Gastrocnemius medialis (tissue), 4 donors: Measurements from ENCODE around the gene UGT1A1. TPM values are rescaled to one million over a fixed set of nuclear protein-coding genes. Genes with fewer than 3 reads are reported as not detected.

ENCODE experiments used
- ATAC-seq, 2 donors: fragments of 150-250 bp; one replicate each; pipeline ENCODE4 v1.9.1; 2016
- DNase-seq, 2 donors: peaks; one replicate each; pipeline ENCODE4 v3.0.0-alpha.2; 2019
- H3K27ac ChIP-seq, 4 donors: fragments of 200-600 bp; sonication (generic); 1 replicate in 1 of 4; 2 replicates in 3 of 4; pipeline ENCODE4 v1.5.1; 2016 to 2018; ENCODE audit warnings: mild to moderate bottlenecking in 2 of 4, moderate library complexity in 1 of 4
- H3K27me3 ChIP-seq, 3 donors: fragments of 200-600 bp; sonication (generic) in 2 of 3; 1 replicate in 1 of 3; 2 replicates in 2 of 3; pipeline versions ENCODE4 v1.5.1 to v1.6.0; 2016 to 2019; ENCODE audit warnings: mild to moderate bottlenecking in 1 of 3, moderate library complexity in 1 of 3
- H3K36me3 ChIP-seq, 2 donors: fragments of 200-600 bp; sonication (generic) in 1 of 2; one replicate each; pipeline ENCODE4 v1.5.1; 2017 to 2018
- H3K4me1 ChIP-seq, 2 donors: fragments of 200-600 bp; sonication (generic) in 1 of 2; one replicate each; pipeline ENCODE4 v1.5.1; 2016 to 2017; ENCODE audit warnings: mild to moderate bottlenecking in 2 of 2
- H3K4me3 ChIP-seq, 4 donors: fragments of 200-600 bp; sonication (generic) in 3 of 4; 1 replicate in 1 of 4; 2 replicates in 3 of 4; pipeline ENCODE4 v1.5.1; 2016 to 2019; ENCODE audit warnings: mild to moderate bottlenecking in 2 of 4
- H3K9me3 ChIP-seq, 3 donors: fragments of 200-600 bp; sonication (generic) in 2 of 3; 1 replicate in 1 of 3; 2 replicates in 2 of 3; pipeline ENCODE4 v1.5.1; 2016 to 2019
- CTCF ChIP-seq, 5 experiments: fragments of 450-650 bp in 3 of 5; fragments of 200-600 bp in 2 of 5; sonication (generic) in 2 of 5; IDR thresholded peaks in 4 of 5; conservative IDR thresholded peaks in 1 of 5; 1 replicate in 4 of 5; 2 replicates in 1 of 5; pipeline ENCODE4 v1.5.1; 2016 to 2019; ENCODE audit warnings: antibody characterized with exemption in 5 of 5, mild to moderate bottlenecking in 3 of 5, moderate library complexity in 3 of 5
- POLR2A ChIP-seq, 2 donors: fragments of 450-650 bp; IDR thresholded peaks; one replicate each; pipeline ENCODE4 v1.6.1; 2017; ENCODE audit warnings: antibody characterized with exemption in 2 of 2, mild to moderate bottlenecking in 2 of 2, moderate library complexity in 2 of 2
- in situ Hi-C, 4 donors: fragments of 200-750 bp; cut with MboI; loops; one replicate each; pipeline versions ENCODE4 v1.15.0 to v1.8.0; 2017; ENCODE audit warnings: low sequenced_read_pairs in 4 of 4
- intact Hi-C: fragments of 100-400 bp; cut with DNase I; formaldehyde crosslinking; loops from one replicate; pipeline ENCODE4 v1.15.1; 2023; ENCODE audit warnings: low total_unique reads
- total RNA-seq, 4 donors: library from RNA; depleted of rRNA; stranded (reverse); fragments of >200 nt; gene quantifications; one replicate each; pipeline versions ENCODE4 v1.1.0 to v1.2.3, GENCODE V29; 2016

UGT1A1 gene
- total RNA-seq, 4 donors from 2014 or later, result 0.20 TPM; not detected in 3

- Histone ChIP-seq H3K27me3 (no peaks in the 10 kb centered on the region), H3K9me3 (no peaks in the 10 kb centered on the region), H3K4me3 (no peak overlapping the region), H3K27ac (no peak overlapping the region), H3K4me1 (no peaks in the 10 kb centered on the region), H3K36me3 (no peaks in the 10 kb centered on the region)
- in situ Hi-C loops (no loop called here), intact Hi-C loops (no loop called here)
- DNase-seq (no peak), ATAC-seq (no peak)
- TF ChIP-seq POLR2A (IDR thresholded peaks at IDR 0.05), result no peak
Observed at GRCh38 chr2:233802132-233802815, 42.2 kb downstream of the UGT1A1 start.

- intact Hi-C loops (no loop called here), in situ Hi-C loops (no loop called here)
- Histone ChIP-seq H3K9me3 (no peaks in the 10 kb centered on the region), H3K36me3 (no peaks in the 10 kb centered on the region), H3K27me3 (no peaks in the 10 kb centered on the region), H3K4me3 (no peak overlapping the region), H3K4me1 (no peaks in the 10 kb centered on the region), H3K27ac (no peak overlapping the region)
- DNase-seq, result no peak
- TF ChIP-seq POLR2A (IDR thresholded peaks at IDR 0.05) (no peak), CTCF (IDR thresholded peaks at IDR 0.05 in 4 of 5, conservative IDR thresholded peaks at IDR 0.05 in 1 of 5) (no peak)
- no peak for ATAC-seq
Observed at GRCh38 chr2:233803292-233803911, 43.3 kb downstream of the UGT1A1 start.

- Histone ChIP-seq H3K4me3 (no peak overlapping the region), H3K27ac (no peak overlapping the region), H3K36me3 (no peaks in the 10 kb centered on the region), H3K9me3 (no peaks in the 10 kb centered on the region), H3K27me3 (no peaks in the 10 kb centered on the region), H3K4me1 (no peaks in the 10 kb centered on the region)
- intact Hi-C loops, result no loop called here
- in situ Hi-C loops, result no loop called here
- TF ChIP-seq POLR2A (IDR thresholded peaks at IDR 0.05) (no peak), CTCF (IDR thresholded peaks at IDR 0.05 in 4 of 5, conservative IDR thresholded peaks at IDR 0.05 in 1 of 5) (no peak)
- no peak for ATAC-seq
- DNase-seq, result no peak
Observed at GRCh38 chr2:233803994-233804393, 43.9 kb downstream of the UGT1A1 start.

DNA sequence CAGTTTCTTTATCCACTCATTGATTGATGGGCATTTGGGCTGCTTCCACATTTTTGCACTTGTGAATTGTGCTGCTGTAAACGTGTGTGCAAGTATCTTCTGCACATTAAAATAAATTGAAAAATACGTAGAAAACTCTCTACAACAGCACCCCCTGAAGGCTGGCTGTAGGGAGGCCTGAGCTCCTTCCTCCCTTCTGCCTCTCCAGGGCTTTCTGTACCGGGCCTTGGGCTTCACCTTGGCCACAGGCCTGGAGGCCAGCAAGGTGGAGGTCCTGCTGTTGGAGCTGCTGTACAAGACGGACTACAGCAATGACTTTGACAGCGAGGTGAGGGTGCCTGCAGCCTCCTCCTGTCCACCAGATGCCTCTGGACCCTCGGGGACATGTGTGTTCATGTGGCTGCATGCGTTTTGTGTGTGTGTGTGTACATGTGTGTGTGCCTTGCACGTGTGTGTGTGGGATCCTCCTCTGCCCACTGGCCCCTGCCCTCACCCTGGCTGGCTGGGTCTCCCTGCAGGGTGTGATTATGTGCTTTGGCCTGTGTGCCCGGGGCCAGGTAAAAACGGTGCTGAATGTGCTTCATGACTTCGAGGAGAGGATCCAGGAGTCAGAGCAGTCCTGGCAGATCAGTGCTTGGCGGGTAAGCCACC lies 47.3 kb downstream of the UGT1A1 start:
- Histone ChIP-seq H3K4me1 (no peaks in the 10 kb centered on the region), H3K4me3 (no peak overlapping the region), H3K27me3 (no peaks in the 10 kb centered on the region), H3K36me3 (no peaks in the 10 kb centered on the region), H3K9me3 (no peaks in the 10 kb centered on the region), H3K27ac (no peak overlapping the region)
- DNase-seq (no peak), ATAC-seq (no peak)
- in situ Hi-C loops, result no loop called here
- intact Hi-C loops, result no loop called here
- no peak for TF ChIP-seq CTCF (IDR thresholded peaks at IDR 0.05 in 4 of 5, conservative IDR thresholded peaks at IDR 0.05 in 1 of 5)
- no peak for TF ChIP-seq POLR2A (IDR thresholded peaks at IDR 0.05)
